Measurements from ENCODE around the gene ARID3C. TPM values are rescaled to one million over a fixed set of nuclear protein-coding genes. Genes with fewer than 3 reads are reported as not detected.

Gene ARID3C
- total RNA-seq, 1 donor from 2014 or later, result not detected

- DNase-seq (peak; percentile 81), ATAC-seq (peak; percentile 89 to 92)
- Histone ChIP-seq H3K4me1 (no peaks in the 10 kb centered on the region), H3K27ac (no peak overlapping the region), H3K36me3 (no peaks in the 10 kb centered on the region), H3K27me3 (ENCODE audit: low read depth) (no peaks in the 10 kb centered on the region), H3K9me3 (no peaks in the 10 kb centered on the region), H3K4me3 (no peak overlapping the region)
- TF ChIP-seq CTCF (IDR thresholded peaks at IDR 0.05), result peak; percentile 94
- intact Hi-C loops (cut with DNase I), result loop anchor here (10.0 kb wide), 1 partner anchor 59 kb away; no protein-coding TSS in a partner anchor
Observed at GRCh38 chr9:34603610-34604231, 25.1 kb downstream of the ARID3C start.

GRCh38 chr9:34601937-34602573, 26.8 kb downstream of the ARID3C start:
- Histone ChIP-seq H3K4me3 (no peak overlapping the region), H3K9me3 (no peaks in the 10 kb centered on the region), H3K4me1 (no peaks in the 10 kb centered on the region), H3K36me3 (no peaks in the 10 kb centered on the region), H3K27me3 (ENCODE audit: low read depth) (no peaks in the 10 kb centered on the region), H3K27ac (no peak overlapping the region)
- DNase-seq (no peak), ATAC-seq (no peak)
- TF ChIP-seq CTCF (IDR thresholded peaks at IDR 0.05), result no peak
- intact Hi-C loops (cut with DNase I), result loop anchor here (10.0 kb wide), 1 partner anchor 57 kb away; no protein-coding TSS in a partner anchor

GRCh38 chr9:34600908-34601307, 28.0 kb downstream of the ARID3C start:
- ATAC-seq (no peak), DNase-seq (no peak)
- no peaks in the 10 kb centered on the region for H3K36me3 ChIP-seq
- TF ChIP-seq CTCF (IDR thresholded peaks at IDR 0.05), result no peak
- H3K27ac ChIP-seq, result no peak overlapping the region
- no peaks in the 10 kb centered on the region for H3K4me1 ChIP-seq
- H3K9me3 ChIP-seq, result no peaks in the 10 kb centered on the region
- H3K4me3 ChIP-seq, result no peak overlapping the region
- intact Hi-C loops (cut with DNase I), result loop anchor here (10.0 kb wide), 1 partner anchor 56 kb away; no protein-coding TSS in a partner anchor
- H3K27me3 ChIP-seq (ENCODE audit: low read depth), result no peaks in the 10 kb centered on the region

- no peak overlapping the region for H3K27ac ChIP-seq
- no peak for ATAC-seq
- H3K9me3 ChIP-seq, result no peaks in the 10 kb centered on the region
- TF ChIP-seq CTCF (IDR thresholded peaks at IDR 0.05), result no peak
- no peaks in the 10 kb centered on the region for H3K36me3 ChIP-seq
- no peak for DNase-seq
- no peaks in the 10 kb centered on the region for H3K4me1 ChIP-seq
- H3K4me3 ChIP-seq, result no peak overlapping the region
- intact Hi-C loops (cut with DNase I), result no loop called here
- H3K27me3 ChIP-seq (ENCODE audit: low read depth), result peaks cover 1% of the 10 kb centered on the region
Observed at GRCh38 chr9:34599546-34599945, 29.3 kb downstream of the ARID3C start.

- H3K27me3 ChIP-seq (ENCODE audit: low read depth), result peaks cover 45% of the 10 kb centered on the region
- DNase-seq (no peak), ATAC-seq (no peak)
- TF ChIP-seq CTCF (IDR thresholded peaks at IDR 0.05), result no peak
- H3K4me3 ChIP-seq, result no peak overlapping the region
- H3K36me3 ChIP-seq, result no peaks in the 10 kb centered on the region
- H3K4me1 ChIP-seq, result peaks cover 34% of the 10 kb centered on the region
- no peaks in the 10 kb centered on the region for H3K9me3 ChIP-seq
- H3K27ac ChIP-seq, result no peak overlapping the region
- intact Hi-C loops (cut with DNase I), result no loop called here
Observed at GRCh38 chr9:34594177-34594576, 34.7 kb downstream of the ARID3C start.
